Sciatic nerve (tissue), 2 donors: ENCODE results near the gene ATP6AP2. TPM values are rescaled to one million over a fixed set of nuclear protein-coding genes. Genes with fewer than 3 reads are reported as not detected.
"Not testable (repeated sequence)": the region's sequence is repeated elsewhere in the genome, so short reads cannot be mapped to it uniquely, and the experiment has no call there.

Experiments used
- ATAC-seq: fragments of 200-7000 bp; cut with Tn5 transposase; one replicate; pipeline ENCODE4 v1.9.1; 2020; ENCODE audit warnings: mild to moderate bottlenecking, moderate library complexity
- DNase-seq: peaks from one replicate; pipeline ENCODE4 v3.0.0-alpha.2; 2020; ENCODE audit warnings: low spot score
- intact Hi-C: fragments of 100-400 bp; cut with DNase I; formaldehyde crosslinking; loops from one replicate; pipeline ENCODE4 v1.14.2; 2022
- total RNA-seq: library from RNA; stranded (reverse); fragmentation: NEBNext Ultra II Directional; extraction: Animal tissue kit (Norgen Biotek cat#: 25700); gene quantifications from one replicate; pipeline ENCODE4 v1.2.1, GENCODE V29; 2021
- donor health status: DM: no; HTN: no; CAD: no.
- donor health status: DM: no; HTN: no; CAD: no.

The ATP6AP2 gene
- total RNA-seq, 1 donor from 2014 or later, result 103 TPM

- ATAC-seq, result no peak
- intact Hi-C loops, result no loop called here
- no peak for DNase-seq
These were observed 9.2 kb upstream of the ATP6AP2 start for GRCh38 chrX:40571600-40571999.

DNA sequence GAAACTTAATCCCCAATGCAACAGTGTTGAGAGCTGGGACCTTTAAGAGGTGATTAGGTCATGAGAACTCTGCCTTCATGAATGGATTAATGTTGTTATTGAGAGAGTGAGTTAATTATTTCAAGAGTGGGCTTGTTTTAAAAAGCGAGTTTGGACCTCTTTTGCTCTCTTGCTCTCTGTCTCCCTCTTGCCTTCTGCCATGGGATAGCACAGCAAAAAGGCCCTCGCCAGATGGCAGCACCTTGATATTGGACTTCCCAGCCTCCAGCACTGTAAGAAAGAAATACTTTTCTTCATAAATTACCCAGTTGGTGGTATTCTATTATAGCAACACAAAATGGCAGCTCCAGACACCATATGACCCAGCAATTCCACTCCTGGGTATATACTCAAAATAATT is 7.0 kb upstream of the ATP6AP2 start:
- intact Hi-C loops, result no loop called here
- DNase-seq (no peak), ATAC-seq (no peak)

GRCh38 chrX:40575411-40575810 is 5.4 kb upstream of the ATP6AP2 start:
- DNase-seq, intact Hi-C loops, ATAC-seq: not testable (repeated sequence)

- no peak for DNase-seq
- no peak for ATAC-seq
- intact Hi-C loops, result no loop called here
These were observed 4.5 kb upstream of the ATP6AP2 start for GRCh38 chrX:40576291-40576690.

- intact Hi-C loops, result no loop called here
- no peak for DNase-seq
- no peak for ATAC-seq
These were observed 2.6 kb upstream of the ATP6AP2 start for GRCh38 chrX:40578039-40578695.

DNA sequence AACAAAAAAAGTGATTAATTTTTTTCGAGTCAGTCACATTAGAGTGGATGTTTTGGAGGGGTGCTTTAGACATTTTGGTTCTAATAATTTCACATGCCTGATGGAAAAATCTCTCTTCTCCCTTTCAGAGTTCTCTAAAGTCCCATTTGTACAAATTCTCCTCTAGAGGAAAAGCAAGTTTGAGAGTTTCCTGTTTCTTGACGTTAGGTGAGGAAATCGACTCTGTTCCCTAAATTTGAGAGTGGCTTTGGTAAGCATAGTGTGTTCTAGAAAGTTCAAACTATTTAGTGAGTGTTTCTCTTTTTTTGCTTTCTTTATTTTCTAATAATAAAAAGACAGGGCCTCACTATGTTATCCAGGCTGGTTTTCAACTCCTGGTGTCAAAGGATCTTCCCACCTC is 1.6 kb upstream of the ATP6AP2 start:
- intact Hi-C loops, result no loop called here
- ATAC-seq (no peak), DNase-seq (no peak)

DNA sequence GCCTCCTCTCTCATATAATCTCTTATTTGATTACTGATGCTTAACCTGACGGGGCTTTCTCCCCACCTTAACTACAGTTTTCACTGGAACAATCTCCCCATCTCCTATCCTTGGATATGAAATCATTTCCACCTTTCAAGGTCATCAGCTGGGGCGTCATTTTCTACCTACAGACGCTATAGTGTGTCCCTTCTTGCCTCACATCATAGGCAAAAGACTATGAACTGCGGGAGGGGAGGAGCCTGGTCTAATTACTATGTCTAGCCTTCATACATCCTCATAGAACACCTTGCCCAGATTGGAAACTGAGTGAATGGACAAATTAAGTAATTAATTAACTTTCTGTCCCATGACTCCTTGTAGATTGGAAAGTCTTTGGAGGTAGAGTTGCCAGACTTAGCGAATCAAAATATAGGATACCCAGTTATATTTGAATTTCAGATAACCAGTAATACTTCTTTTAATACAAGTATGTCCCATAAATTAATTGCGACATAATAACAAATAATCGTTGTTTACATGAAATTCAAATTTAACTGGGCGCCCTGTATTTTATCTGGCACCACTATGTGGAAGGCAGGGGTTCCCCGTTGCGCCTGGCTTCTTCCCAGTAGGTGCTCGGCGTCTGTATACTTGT is 752 bp upstream of the ATP6AP2 start:
- intact Hi-C loops, result no loop called here
- no peak for DNase-seq
- ATAC-seq, result no peak

DNA sequence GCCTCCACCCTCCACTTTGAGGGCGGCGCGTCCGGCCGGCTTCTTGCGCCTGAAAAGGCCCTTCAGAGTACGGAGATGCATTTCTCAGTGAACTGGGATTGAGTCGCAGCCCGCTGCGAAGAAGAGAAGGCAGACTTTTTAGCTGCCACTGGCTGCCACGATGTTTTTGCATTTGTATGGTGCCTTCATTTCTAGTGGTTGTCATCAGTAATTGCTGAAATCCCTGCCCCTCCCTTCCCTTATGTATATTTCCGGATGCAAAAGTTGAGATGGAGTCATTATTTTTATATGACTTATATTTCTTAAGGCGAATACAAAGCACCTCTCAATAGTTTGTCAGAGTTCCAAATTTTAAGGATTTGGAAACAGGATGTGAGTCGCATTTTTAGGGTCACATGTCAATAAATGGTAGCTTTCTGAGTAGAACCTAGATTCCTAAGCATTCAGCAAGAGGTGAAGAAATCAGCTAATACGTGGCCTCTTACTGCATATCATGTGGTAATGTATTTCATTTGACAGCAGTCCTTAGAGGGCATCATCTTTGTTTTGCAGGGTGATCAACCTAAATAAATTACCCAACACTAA is 658 bp downstream of the ATP6AP2 start:
- DNase-seq (no peak), ATAC-seq (no peak)
- intact Hi-C loops, result no loop called here

DNA sequence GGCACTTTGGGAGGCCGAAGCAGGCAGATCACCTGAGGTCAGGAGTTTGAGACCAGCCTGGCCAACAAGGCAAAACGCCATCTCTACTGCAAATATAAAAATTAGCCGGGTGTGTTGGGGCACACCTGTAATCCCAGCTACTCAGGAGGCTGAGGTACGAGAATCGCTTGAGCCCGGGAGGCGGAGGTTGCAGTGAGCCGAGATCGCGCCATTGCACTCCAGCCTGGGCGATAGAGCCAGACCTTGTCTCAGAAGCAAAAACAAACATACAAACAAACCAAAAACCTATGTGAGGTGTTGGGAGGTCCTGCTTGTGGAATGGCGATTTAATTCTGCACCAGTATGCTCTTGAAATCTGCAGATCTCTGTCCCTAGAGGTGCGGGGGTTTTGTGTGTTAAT is 1.4 kb downstream of the ATP6AP2 start:
- intact Hi-C loops, DNase-seq, ATAC-seq: not testable (repeated sequence)

GRCh38 chrX:40582811-40583210 is 2.0 kb downstream of the ATP6AP2 start:
- no peak for ATAC-seq
- DNase-seq, result no peak
- intact Hi-C loops, result no loop called here

GRCh38 chrX:40587623-40588022 is 6.9 kb downstream of the ATP6AP2 start:
- ATAC-seq, DNase-seq: not testable (repeated sequence)

DNA sequence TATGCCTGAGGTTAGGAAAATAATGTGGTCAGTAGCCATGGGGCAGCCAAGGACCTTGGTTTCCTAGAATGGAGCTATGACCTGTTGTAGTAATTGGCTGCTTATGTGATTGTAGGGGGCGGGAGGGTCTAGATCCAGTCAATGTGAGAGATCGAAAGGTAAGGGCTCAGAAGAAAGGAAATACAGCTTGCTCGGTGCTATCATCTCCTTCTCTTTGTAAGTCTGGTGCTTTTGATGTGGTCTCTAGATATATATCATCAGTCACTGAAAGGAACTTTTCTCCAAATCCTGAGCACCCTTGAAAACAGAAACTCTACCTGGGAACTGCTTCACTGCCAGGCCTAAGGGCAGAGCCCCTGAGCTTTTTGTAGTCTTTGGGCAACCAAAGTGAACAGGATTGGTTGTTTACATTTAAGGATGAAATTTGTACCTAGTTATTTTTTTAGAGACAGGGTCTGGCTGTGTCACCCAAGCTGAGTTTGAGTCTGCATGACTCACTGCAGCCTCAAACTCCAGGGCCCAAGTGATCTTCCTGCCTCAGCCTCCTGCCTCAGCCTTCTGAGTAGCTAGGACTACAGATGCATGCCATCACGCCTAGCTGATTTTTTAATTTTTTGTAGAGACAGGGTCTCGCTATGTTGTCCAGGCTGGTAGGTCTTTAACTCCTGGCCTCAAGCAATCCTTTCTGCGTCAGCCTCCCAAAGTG is 9.0 kb downstream of the ATP6AP2 start:
- not testable (repeated sequence) for ATAC-seq

More at GRCh38 chrX:40587623-40588022, 6.9 kb downstream of the ATP6AP2 start:
- intact Hi-C loops, result not testable (repeated sequence)

DNA sequence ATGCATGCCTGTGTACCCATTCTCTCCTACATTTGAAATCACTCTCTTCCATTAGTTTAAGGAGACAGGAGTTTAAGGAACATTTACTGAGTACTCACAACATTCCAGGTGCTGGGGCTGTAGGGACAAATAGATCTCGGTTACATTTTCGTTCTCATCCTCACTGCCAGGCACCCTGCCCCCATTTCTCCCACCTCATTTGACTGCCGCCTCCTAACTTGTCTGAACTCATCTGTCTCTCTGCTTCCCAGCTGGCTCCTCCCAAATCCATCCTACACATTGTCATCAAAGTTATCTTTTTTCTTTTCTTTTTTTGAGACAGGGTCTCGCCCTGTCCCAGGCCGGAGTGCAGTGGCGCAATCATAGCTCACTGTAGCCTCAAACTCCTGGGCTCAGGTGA is 22.7 kb downstream of the ATP6AP2 start:
- intact Hi-C loops, result no loop called here
- no peak for ATAC-seq
- DNase-seq, result no peak

More for the DNA sequence above, 9.0 kb downstream of the ATP6AP2 start:
- DNase-seq, intact Hi-C loops: not testable (repeated sequence)

DNA sequence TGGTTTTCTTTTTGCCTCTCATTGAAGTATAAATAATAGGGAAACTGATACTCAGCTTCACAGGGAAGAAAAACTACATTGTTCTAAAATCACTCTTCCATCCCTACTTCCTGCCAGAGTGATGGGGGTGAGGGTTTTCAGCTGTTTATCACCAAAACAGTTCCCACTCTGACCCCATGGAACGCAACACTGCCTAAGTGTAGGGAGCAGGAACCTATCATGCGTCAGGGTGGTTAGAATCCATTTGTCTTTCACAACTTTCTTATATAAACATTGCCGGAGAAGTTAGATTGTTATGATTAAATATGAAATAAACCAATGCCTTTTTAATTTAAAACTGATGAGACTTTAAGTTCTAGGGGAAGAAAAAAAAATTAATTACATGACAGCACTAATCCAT is 26.6 kb downstream of the ATP6AP2 start:
- no peak for DNase-seq
- ATAC-seq, result no peak

GRCh38 chrX:40612511-40612910 is 31.7 kb downstream of the ATP6AP2 start:
- DNase-seq (no peak), ATAC-seq (no peak)
- intact Hi-C loops, result no loop called here

More for the DNA sequence above, 26.6 kb downstream of the ATP6AP2 start:
- intact Hi-C loops, result no loop called here

DNA sequence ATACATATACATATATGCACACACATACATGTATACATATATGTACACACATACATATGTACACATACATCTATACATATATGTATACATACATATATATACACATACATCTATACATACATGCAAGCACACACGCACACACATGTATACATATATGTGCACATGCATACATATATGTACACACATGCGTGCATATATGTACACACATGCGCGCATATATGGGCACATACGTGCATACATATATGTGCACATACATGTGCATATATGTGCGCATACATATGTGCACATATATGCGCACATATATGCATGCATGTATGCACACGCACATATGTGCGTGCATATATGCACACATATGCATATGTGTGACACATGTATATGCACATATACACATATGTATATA is 35.2 kb downstream of the ATP6AP2 start:
- no peak for DNase-seq
- intact Hi-C loops, result no loop called here
- no peak for ATAC-seq

DNA sequence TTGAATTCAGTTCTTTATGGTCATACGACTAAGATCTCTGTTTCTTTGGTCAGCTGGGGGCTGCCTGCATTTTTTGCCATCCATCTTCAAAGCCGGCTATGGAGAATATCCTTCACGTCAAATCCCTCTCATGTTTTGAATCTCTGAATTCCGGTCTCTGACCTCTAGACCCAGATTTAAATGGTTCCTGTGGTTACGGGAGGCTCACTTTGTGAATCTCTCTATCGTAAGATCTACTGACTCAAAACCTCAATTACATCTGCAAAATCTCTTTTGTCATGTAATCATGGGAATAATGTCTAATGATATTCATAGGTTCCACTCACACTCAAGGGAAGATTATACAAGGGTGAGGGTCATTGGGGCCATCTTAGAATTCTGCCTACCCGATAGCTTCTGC is 36.8 kb downstream of the ATP6AP2 start:
- no peak for ATAC-seq
- intact Hi-C loops, result no loop called here

GRCh38 chrX:40622479-40623138 is 41.8 kb downstream of the ATP6AP2 start:
- DNase-seq, result no peak
- ATAC-seq, result peak; percentile 44
- intact Hi-C loops, result no loop called here

More for the DNA sequence above, 36.8 kb downstream of the ATP6AP2 start:
- no peak for DNase-seq

DNA sequence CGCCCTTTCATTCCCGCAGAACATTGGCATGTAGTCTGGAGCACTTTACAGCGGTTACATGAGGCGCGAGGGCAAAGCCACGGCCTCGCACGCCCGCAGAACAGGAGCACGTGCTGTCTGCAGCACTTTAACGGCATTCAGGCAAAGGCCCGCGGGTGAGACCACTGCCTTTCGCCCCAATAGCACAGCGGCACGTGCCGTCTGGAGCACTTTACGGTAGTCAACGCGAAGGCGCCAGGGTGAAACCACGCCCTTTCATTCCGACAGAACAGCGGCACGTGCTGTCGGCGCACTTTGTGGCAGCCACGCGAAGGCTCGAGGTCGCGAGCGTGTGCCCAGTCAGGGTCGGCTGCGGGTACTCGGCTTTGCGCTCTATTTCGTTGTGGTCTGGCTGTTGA is 42.4 kb downstream of the ATP6AP2 start, which contains the start of gene MPC1L:
Gene MPC1L (plus strand): TSS at position 290 of the 398 bp plus-strand sequence. CDS start 138 bp downstream, outside the sequence.
- intact Hi-C loops, result no loop called here
- ATAC-seq, result no peak
- no peak for DNase-seq
